Measurements from ENCODE around the gene GATA5.
"Not testable (repeated sequence)": the region's sequence is repeated elsewhere in the genome, so short reads cannot be mapped to it uniquely, and the experiment has no call there.

DNA sequence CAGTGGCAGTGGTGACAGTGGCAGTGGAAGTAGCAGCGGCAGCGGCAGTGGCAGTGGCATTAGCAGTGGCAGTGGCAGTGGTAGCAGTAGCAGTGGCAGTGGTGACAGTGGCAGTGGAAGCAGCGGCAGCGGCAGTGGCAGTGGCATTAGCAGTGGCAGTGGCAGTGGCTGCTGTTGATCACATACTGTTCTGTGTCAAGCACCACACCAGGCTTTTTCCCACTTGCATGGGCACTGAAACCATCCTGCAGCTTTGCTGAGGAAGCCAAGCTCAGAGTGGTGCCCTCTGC lies 49.8 kb downstream of the GATA5 start:
- TF ChIP-seq, protein P1, sequence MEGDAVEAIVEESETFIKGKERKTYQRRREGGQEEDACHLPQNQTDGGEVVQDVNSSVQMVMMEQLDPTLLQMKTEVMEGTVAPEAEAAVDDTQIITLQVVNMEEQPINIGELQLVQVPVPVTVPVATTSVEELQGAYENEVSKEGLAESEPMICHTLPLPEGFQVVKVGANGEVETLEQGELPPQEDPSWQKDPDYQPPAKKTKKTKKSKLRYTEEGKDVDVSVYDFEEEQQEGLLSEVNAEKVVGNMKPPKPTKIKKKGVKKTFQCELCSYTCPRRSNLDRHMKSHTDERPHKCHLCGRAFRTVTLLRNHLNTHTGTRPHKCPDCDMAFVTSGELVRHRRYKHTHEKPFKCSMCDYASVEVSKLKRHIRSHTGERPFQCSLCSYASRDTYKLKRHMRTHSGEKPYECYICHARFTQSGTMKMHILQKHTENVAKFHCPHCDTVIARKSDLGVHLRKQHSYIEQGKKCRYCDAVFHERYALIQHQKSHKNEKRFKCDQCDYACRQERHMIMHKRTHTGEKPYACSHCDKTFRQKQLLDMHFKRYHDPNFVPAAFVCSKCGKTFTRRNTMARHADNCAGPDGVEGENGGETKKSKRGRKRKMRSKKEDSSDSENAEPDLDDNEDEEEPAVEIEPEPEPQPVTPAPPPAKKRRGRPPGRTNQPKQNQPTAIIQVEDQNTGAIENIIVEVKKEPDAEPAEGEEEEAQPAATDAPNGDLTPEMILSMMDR (IDR thresholded peaks at IDR 0.05) = not testable (repeated sequence)
- not testable (repeated sequence) for TF ChIP-seq POLR2A (IDR thresholded peaks at IDR 0.05)
